Measurements from ENCODE around the gene UBE2F. TPM values are rescaled to one million over a fixed set of nuclear protein-coding genes. Genes with fewer than 3 reads are reported as not detected.

Gene UBE2F
- total RNA-seq, 2 experiments from 2014 or later = 96.5 to 99.5 TPM

- peak; percentile 10 for ATAC-seq
- Mint-ChIP-seq H3K9me3 (peaks cover 30% of the 10 kb centered on the region), H3K36me3 (ENCODE audit: low read depth) (peaks cover 86% of the 10 kb centered on the region), H3K4me3 (no peak overlapping the region), H3K27ac (peak overlapping the region; percentile 85), H3K4me1 (ENCODE audit: low read depth) (peaks cover 63% of the 10 kb centered on the region), H3K27me3 (no peaks in the 10 kb centered on the region)
- CTCF ChIA-PET = no interaction called here
- intact Hi-C loops (cut with micrococcal nuclease) = loop anchor here (2.0 kb wide), 1 partner anchor 72 kb away; no protein-coding TSS in a partner anchor
- peak; percentile 22 for DNase-seq
- no peak for TF ChIP-seq CTCF (IDR thresholded peaks at IDR 0.05)
- POLR2A ChIA-PET = interaction anchor here (0.7 kb wide), 1 partner anchor 12 kb away, joined by 3 read pairs; no protein-coding TSS in a partner anchor
Measured at GRCh38 chr2:238069021-238069709, 102.4 kb downstream of the UBE2F start.

- H3K27ac Mint-ChIP-seq = no peak overlapping the region
- H3K9me3 Mint-ChIP-seq = peaks cover 30% of the 10 kb centered on the region
- POLR2A ChIA-PET = no interaction called here
- no peak for TF ChIP-seq CTCF (IDR thresholded peaks at IDR 0.05)
- H3K36me3 Mint-ChIP-seq (ENCODE audit: low read depth) = peaks cover 86% of the 10 kb centered on the region
- CTCF ChIA-PET = no interaction called here
- peaks cover 61% of the 10 kb centered on the region for H3K4me1 Mint-ChIP-seq (ENCODE audit: low read depth)
- no peaks in the 10 kb centered on the region for H3K27me3 Mint-ChIP-seq
- DNase-seq = no peak
- ATAC-seq = no peak
- no peak overlapping the region for H3K4me3 Mint-ChIP-seq
- intact Hi-C loops (cut with micrococcal nuclease) = loop anchor here (2.0 kb wide), 1 partner anchor 73 kb away; no protein-coding TSS in a partner anchor
Measured at GRCh38 chr2:238069877-238070276, 103.1 kb downstream of the UBE2F start.

- Mint-ChIP-seq H3K36me3 (ENCODE audit: low read depth) (peaks cover 84% of the 10 kb centered on the region), H3K4me3 (no peak overlapping the region), H3K9me3 (peaks cover 10% of the 10 kb centered on the region), H3K27me3 (no peaks in the 10 kb centered on the region), H3K4me1 (ENCODE audit: low read depth) (peaks cover 29% of the 10 kb centered on the region), H3K27ac (peak overlapping the region; percentile 59)
- no peak for ATAC-seq
- ChIA-PET POLR2A (no interaction called here), CTCF (no interaction called here)
- DNase-seq = no peak
- no peak for TF ChIP-seq CTCF (IDR thresholded peaks at IDR 0.05)
- intact Hi-C loops (cut with micrococcal nuclease) = loop anchor here (5.0 kb wide), 1 partner anchor 93 kb away; no protein-coding TSS in a partner anchor
Measured at GRCh38 chr2:238075397-238075796, 108.6 kb downstream of the UBE2F start.

GRCh38 chr2:238077292-238077691 is 110.5 kb downstream of the UBE2F start:
- Mint-ChIP-seq H3K27ac (peak overlapping the region; percentile 49), H3K36me3 (ENCODE audit: low read depth) (peaks cover 90% of the 10 kb centered on the region), H3K4me1 (ENCODE audit: low read depth) (peaks cover 24% of the 10 kb centered on the region), H3K9me3 (peaks cover 7% of the 10 kb centered on the region), H3K4me3 (no peak overlapping the region), H3K27me3 (no peaks in the 10 kb centered on the region)
- ATAC-seq = no peak
- TF ChIP-seq CTCF (IDR thresholded peaks at IDR 0.05) = no peak
- DNase-seq = no peak
- intact Hi-C loops (cut with micrococcal nuclease) = loop anchor here (5.0 kb wide), 1 partner anchor 95 kb away; no protein-coding TSS in a partner anchor
- ChIA-PET POLR2A (interaction anchor here (0.8 kb wide), 1 partner anchor 9 kb away, joined by 5 read pairs; no protein-coding TSS in a partner anchor), CTCF (interaction anchor here (0.6 kb wide), 1 partner anchor 289 kb away, joined by 4 read pairs; no protein-coding TSS in a partner anchor)

GRCh38 chr2:238079874-238080327 is 113.1 kb downstream of the UBE2F start:
- no peak for TF ChIP-seq CTCF (IDR thresholded peaks at IDR 0.05)
- H3K4me3 Mint-ChIP-seq = no peak overlapping the region
- ChIA-PET CTCF (interaction anchor here (1.2 kb wide), 1 partner anchor 20 kb away, joined by 3 read pairs; the partner anchor contains the start of gene ESPNL), POLR2A (no interaction called here)
- no peaks in the 10 kb centered on the region for H3K9me3 Mint-ChIP-seq
- intact Hi-C loops (cut with micrococcal nuclease) = loop anchor here (5.0 kb wide), 1 partner anchor 98 kb away; no protein-coding TSS in a partner anchor
- H3K27me3 Mint-ChIP-seq = no peaks in the 10 kb centered on the region
- no peak for DNase-seq
- no peak for ATAC-seq
- peaks cover 88% of the 10 kb centered on the region for H3K36me3 Mint-ChIP-seq (ENCODE audit: low read depth)
- no peak overlapping the region for H3K27ac Mint-ChIP-seq
- peaks cover 13% of the 10 kb centered on the region for H3K4me1 Mint-ChIP-seq (ENCODE audit: low read depth)
